ENCODE results near the gene CCNK.

DNA sequence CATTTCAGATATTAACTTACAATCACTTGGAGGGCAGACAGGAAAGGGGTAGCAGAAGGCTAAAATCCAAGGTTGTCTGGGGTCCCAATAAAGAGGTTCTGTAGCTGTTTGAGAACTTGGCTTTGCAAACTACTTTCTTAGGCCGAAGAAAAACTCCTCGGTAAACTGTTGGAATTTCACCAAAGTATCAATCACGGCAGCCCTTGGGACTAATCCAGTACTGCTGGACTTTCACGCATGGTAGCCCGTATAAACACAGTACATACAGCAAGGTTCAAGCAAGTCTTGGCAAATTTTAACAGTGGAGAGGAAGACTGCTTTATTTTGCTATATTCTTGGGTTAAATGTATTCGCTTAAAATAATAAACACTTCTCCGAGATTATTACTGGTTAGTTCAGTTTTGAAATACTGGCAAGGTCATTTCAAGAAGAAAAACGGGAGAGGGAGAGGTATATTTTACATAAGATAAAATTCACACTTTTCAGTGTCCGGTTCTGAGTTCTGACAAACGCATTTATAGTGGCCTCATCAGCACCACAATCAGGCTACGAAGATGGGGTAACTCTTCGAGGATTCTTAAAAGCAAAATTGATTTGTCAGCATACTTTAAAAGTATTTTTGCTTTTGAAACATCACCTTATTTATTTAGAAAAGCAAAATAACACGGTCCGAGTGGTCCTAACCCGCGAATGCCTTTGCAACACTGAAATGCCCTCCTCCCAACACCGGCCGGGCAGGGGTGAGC, 1.9 kb upstream of the CCNK start:
- TF ChIP-seq, protein P1, sequence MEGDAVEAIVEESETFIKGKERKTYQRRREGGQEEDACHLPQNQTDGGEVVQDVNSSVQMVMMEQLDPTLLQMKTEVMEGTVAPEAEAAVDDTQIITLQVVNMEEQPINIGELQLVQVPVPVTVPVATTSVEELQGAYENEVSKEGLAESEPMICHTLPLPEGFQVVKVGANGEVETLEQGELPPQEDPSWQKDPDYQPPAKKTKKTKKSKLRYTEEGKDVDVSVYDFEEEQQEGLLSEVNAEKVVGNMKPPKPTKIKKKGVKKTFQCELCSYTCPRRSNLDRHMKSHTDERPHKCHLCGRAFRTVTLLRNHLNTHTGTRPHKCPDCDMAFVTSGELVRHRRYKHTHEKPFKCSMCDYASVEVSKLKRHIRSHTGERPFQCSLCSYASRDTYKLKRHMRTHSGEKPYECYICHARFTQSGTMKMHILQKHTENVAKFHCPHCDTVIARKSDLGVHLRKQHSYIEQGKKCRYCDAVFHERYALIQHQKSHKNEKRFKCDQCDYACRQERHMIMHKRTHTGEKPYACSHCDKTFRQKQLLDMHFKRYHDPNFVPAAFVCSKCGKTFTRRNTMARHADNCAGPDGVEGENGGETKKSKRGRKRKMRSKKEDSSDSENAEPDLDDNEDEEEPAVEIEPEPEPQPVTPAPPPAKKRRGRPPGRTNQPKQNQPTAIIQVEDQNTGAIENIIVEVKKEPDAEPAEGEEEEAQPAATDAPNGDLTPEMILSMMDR (IDR thresholded peaks at IDR 0.05) = no peak
- no peak for TF ChIP-seq POLR2AphosphoS5 (IDR thresholded peaks at IDR 0.05)

Measured in transverse colon (tissue), 4 donors.